Neutrophil (primary cell): ENCODE data around the gene TOGARAM1.

Experiments
- H3K27ac ChIP-seq: fragments of 200-600 bp; sonication (generic); 2 replicates; pipeline ENCODE4 v1.5.1; 2016; ENCODE audit warnings: mild to moderate bottlenecking, moderate library complexity
- H3K27me3 ChIP-seq: fragments of 200-600 bp; sonication (generic); 2 replicates; pipeline ENCODE4 v1.6.0; 2016; ENCODE audit warnings: mild to moderate bottlenecking
- H3K36me3 ChIP-seq: fragments of 200-600 bp; sonication (generic); 2 replicates; pipeline ENCODE4 v1.5.1; 2017
- H3K4me1 ChIP-seq, 2 experiments: fragments of 200-600 bp in 1 of 2; sonication (generic) in 1 of 2; 1 replicate in 1 of 2; 2 replicates in 1 of 2; pipeline versions ENCODE4 v1.5.1 to v1.6.1; 2013 to 2016; ENCODE audit warnings: low read depth in 1 of 2, low read length in 1 of 2, mild to moderate bottlenecking in 1 of 2, moderate library complexity in 1 of 2; ENCODE audit not compliant: control insufficient read depth in 1 of 2, insufficient read depth in 1 of 2
- H3K4me3 ChIP-seq, 2 experiments: fragments of 200-600 bp in 1 of 2; sonication (generic) in 1 of 2; 1 replicate in 1 of 2; 2 replicates in 1 of 2; pipeline ENCODE4 v1.5.1; 2013 to 2016; ENCODE audit warnings: low read depth in 1 of 2, low read length in 1 of 2, mild to moderate bottlenecking in 1 of 2, moderate library complexity in 1 of 2
- H3K9me3 ChIP-seq: fragments of 200-600 bp; sonication (generic); 2 replicates; pipeline ENCODE4 v1.5.1; 2016
- CTCF ChIP-seq: fragments of 200-600 bp; sonication (generic); IDR thresholded peaks from 2 replicates; pipeline ENCODE4 v1.5.1; 2016; ENCODE audit warnings: antibody characterized with exemption

Gene TOGARAM1

DNA sequence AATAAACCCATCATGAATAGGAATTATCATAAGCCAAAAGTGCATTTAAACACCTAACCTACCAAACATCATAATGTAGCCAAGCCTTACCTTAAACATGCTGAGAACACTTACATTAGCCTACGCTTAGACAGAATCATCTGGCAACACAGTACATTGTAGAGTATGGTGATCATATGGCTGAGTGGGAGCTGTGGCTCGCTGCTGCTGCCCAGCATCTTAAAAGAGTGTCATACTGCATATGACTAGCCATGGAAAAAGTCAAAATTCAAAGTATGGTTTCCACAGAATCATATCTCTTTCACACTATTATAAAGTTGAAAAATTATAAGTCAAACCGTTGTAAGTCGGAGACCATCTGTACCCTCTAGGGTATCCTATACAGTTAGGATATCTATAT lies 89.9 kb downstream of the TOGARAM1 start:
- TF ChIP-seq CTCF: no peak
- no peaks in the 10 kb centered on the region for H3K36me3 ChIP-seq
- H3K4me3 ChIP-seq: no peak overlapping the region

GRCh38 chr14:45057349-45057748 lies 95.4 kb downstream of the TOGARAM1 start:
- no peaks in the 10 kb centered on the region for H3K36me3 ChIP-seq
- no peaks in the 10 kb centered on the region for H3K4me1 ChIP-seq
- no peak overlapping the region for H3K4me3 ChIP-seq
- H3K27ac ChIP-seq: no peak overlapping the region
- H3K27me3 ChIP-seq: no peaks in the 10 kb centered on the region
- no peaks in the 10 kb centered on the region for H3K9me3 ChIP-seq
- no peak for TF ChIP-seq CTCF

More for the DNA sequence above, 89.9 kb downstream of the TOGARAM1 start:
- Histone ChIP-seq H3K27ac (no peak overlapping the region), H3K27me3 (no peaks in the 10 kb centered on the region), H3K4me1 (no peaks in the 10 kb centered on the region), H3K9me3 (no peaks in the 10 kb centered on the region)

- Histone ChIP-seq H3K4me3 (no peak overlapping the region), H3K27ac (no peak overlapping the region), H3K4me1 (no peaks in the 10 kb centered on the region), H3K9me3 (no peaks in the 10 kb centered on the region), H3K27me3 (no peaks in the 10 kb centered on the region), H3K36me3 (no peaks in the 10 kb centered on the region)
- TF ChIP-seq CTCF: no peak
Observed at GRCh38 chr14:45057881-45058364, 95.9 kb downstream of the TOGARAM1 start.

DNA sequence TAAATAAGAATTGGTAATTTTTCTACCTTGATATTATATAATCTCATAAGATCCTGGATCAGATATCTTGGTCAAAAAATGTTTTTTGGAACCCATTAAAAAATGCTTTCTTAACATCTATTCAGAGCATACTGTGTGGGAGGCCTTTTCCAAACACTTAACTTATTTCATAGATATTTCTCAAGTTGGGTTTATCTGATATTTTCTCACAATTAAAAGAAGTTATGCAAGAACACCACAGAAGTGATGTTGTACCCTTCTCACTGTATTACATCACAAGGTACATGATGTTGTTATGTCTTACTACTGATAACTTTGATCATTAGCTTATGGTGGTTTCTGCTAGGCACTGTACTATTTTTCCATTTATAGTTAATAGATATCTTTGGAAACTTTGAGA lies 98.6 kb downstream of the TOGARAM1 start:
- TF ChIP-seq CTCF: no peak
- Histone ChIP-seq H3K27ac (no peak overlapping the region), H3K4me1 (no peaks in the 10 kb centered on the region), H3K27me3 (no peaks in the 10 kb centered on the region), H3K36me3 (no peaks in the 10 kb centered on the region), H3K4me3 (no peak overlapping the region), H3K9me3 (no peaks in the 10 kb centered on the region)

GRCh38 chr14:45065540-45065939 lies 103.5 kb downstream of the TOGARAM1 start:
- H3K27ac ChIP-seq: no peak overlapping the region
- H3K27me3 ChIP-seq: no peaks in the 10 kb centered on the region
- H3K4me3 ChIP-seq: no peak overlapping the region
- H3K9me3 ChIP-seq: no peaks in the 10 kb centered on the region
- no peaks in the 10 kb centered on the region for H3K4me1 ChIP-seq
- no peak for TF ChIP-seq CTCF
- no peaks in the 10 kb centered on the region for H3K36me3 ChIP-seq

DNA sequence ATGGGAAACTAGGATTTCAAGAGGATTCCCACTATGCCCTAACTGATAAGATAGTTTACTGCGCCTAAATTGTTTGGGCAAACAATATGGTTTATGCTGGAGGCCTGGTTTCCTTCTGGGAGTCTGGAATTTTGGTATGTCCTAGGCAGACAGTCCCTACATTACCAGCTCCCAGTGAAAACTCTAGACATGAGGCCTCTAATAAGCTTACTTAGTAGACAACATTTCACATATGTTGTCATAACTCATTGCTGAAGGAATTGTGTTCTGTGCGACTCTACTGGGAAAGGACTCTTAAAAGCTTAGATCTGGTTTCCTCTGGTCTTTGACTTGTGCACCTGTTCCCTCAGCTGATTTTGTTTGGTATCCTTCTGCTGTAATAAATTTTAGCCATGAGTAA lies 104.0 kb downstream of the TOGARAM1 start:
- Histone ChIP-seq H3K4me1 (no peaks in the 10 kb centered on the region), H3K27ac (no peak overlapping the region), H3K9me3 (no peaks in the 10 kb centered on the region), H3K27me3 (no peaks in the 10 kb centered on the region), H3K4me3 (no peak overlapping the region), H3K36me3 (no peaks in the 10 kb centered on the region)
- no peak for TF ChIP-seq CTCF
